Suprapubic skin (tissue), 4 donors: ENCODE measurements around the gene SEMA4A. TPM values are rescaled to one million over a fixed set of nuclear protein-coding genes. Genes with fewer than 3 reads are reported as not detected.

Experiments
- DNase-seq, 2 donors: peaks; one replicate each; pipeline ENCODE4 v3.0.0-alpha.2; 2019; ENCODE audit warnings: low spot score in 2 of 2
- H3K27ac ChIP-seq: fragments of 200-600 bp; sonication (generic); one replicate; pipeline ENCODE4 v1.5.1; 2019
- H3K27me3 ChIP-seq: fragments of 200-600 bp; sonication (generic); one replicate; pipeline ENCODE4 v1.5.1; 2019
- H3K36me3 ChIP-seq: fragments of 200-600 bp; sonication (generic); one replicate; pipeline ENCODE4 v1.5.1; 2019
- H3K4me1 ChIP-seq: fragments of 200-600 bp; sonication (generic); one replicate; pipeline ENCODE4 v1.5.1; 2019
- H3K4me3 ChIP-seq: fragments of 200-600 bp; sonication (generic); one replicate; pipeline ENCODE4 v1.5.1; 2019; ENCODE audit warnings: mild to moderate bottlenecking
- H3K9me3 ChIP-seq: fragments of 200-600 bp; sonication (generic); one replicate; pipeline ENCODE4 v1.5.1; 2019
- CTCF ChIP-seq, 2 donors: fragments of 200-600 bp in 1 of 2; fragments of 450-650 bp in 1 of 2; sonication (generic) in 1 of 2; IDR thresholded peaks; one replicate each; pipeline ENCODE4 v1.5.1; 2016 to 2019; ENCODE audit warnings: antibody characterized with exemption in 2 of 2, mild to moderate bottlenecking in 1 of 2, moderate library complexity in 1 of 2
- EP300 ChIP-seq: sonication (generic); formaldehyde crosslinking; IDR thresholded peaks from one replicate; pipeline ENCODE4 v1.6.1; 2017; ENCODE audit warnings: antibody characterized with exemption
- POLR2A ChIP-seq, 2 donors: fragments of 450-650 bp; IDR thresholded peaks; one replicate each; pipeline ENCODE4 v1.6.1; 2017; ENCODE audit warnings: antibody characterized with exemption in 2 of 2, mild to moderate bottlenecking in 2 of 2, moderate library complexity in 2 of 2
- POLR2AphosphoS5 ChIP-seq, 3 donors: sonication (generic); formaldehyde crosslinking; IDR thresholded peaks; one replicate each; pipeline ENCODE4 v1.6.1; 2017; ENCODE audit warnings: antibody characterized with exemption in 3 of 3
- WGBS: methylation state at CpG from one replicate; pipeline ENCODE4 v1.1.5; 2018; 5-methylcytosine and 5-hydroxymethylcytosine counted together
- total RNA-seq, 4 donors: library from RNA; depleted of rRNA; stranded (reverse); fragments of >200 nt; gene quantifications; one replicate each; pipeline ENCODE4 v1.1.0, GENCODE V29; 2016

The SEMA4A gene
- total RNA-seq, 4 donors from 2014 or later: 43.8 to 61.2 (median 50.2) TPM

GRCh38 chr1:156134716-156135435 is 18.5 kb upstream of the SEMA4A start:
- Histone ChIP-seq H3K27me3 (no peaks in the 10 kb centered on the region), H3K36me3 (peaks cover 96% of the 10 kb centered on the region), H3K4me1 (peaks cover 29% of the 10 kb centered on the region), H3K27ac (no peak overlapping the region), H3K4me3 (no peak overlapping the region), H3K9me3 (no peaks in the 10 kb centered on the region)
- TF ChIP-seq POLR2A (IDR thresholded peaks at IDR 0.05) (no peak), EP300 (no peak), CTCF (IDR thresholded peaks at IDR 0.05) (no peak)
- no peak for DNase-seq
- WGBS: 86% methylated on average over 12 of the region's 18 CpGs

GRCh38 chr1:156135930-156136871 is 17.2 kb upstream of the SEMA4A start:
- Histone ChIP-seq H3K36me3 (peaks cover 87% of the 10 kb centered on the region), H3K9me3 (no peaks in the 10 kb centered on the region), H3K4me3 (no peak overlapping the region)

GRCh38 chr1:156136970-156137483 is 16.4 kb upstream of the SEMA4A start:
- no peaks in the 10 kb centered on the region for H3K9me3 ChIP-seq
- 85% methylated on average over 7 of the region's 12 CpGs for WGBS
- H3K4me3 ChIP-seq: no peak overlapping the region
- no peak overlapping the region for H3K27ac ChIP-seq
- peaks cover 30% of the 10 kb centered on the region for H3K4me1 ChIP-seq
- H3K36me3 ChIP-seq: peaks cover 79% of the 10 kb centered on the region
- TF ChIP-seq POLR2AphosphoS5 (IDR thresholded peaks at IDR 0.05) (no peak), EP300 (no peak), CTCF (IDR thresholded peaks at IDR 0.05) (no peak), POLR2A (IDR thresholded peaks at IDR 0.05) (no peak)
- no peaks in the 10 kb centered on the region for H3K27me3 ChIP-seq
- no peak for DNase-seq

More at GRCh38 chr1:156135930-156136871, 17.2 kb upstream of the SEMA4A start:
- no peak for TF ChIP-seq POLR2A (IDR thresholded peaks at IDR 0.05)
- no peak for TF ChIP-seq POLR2AphosphoS5 (IDR thresholded peaks at IDR 0.05)
- no peak for TF ChIP-seq CTCF (IDR thresholded peaks at IDR 0.05)
- no peak for TF ChIP-seq EP300
- Histone ChIP-seq H3K27me3 (no peaks in the 10 kb centered on the region), H3K4me1 (peaks cover 30% of the 10 kb centered on the region), H3K27ac (no peak overlapping the region)
- WGBS: 84% methylated on average over 29 of the region's 34 CpGs
- DNase-seq: no peak

GRCh38 chr1:156138458-156138867 is 14.9 kb upstream of the SEMA4A start:
- H3K27me3 ChIP-seq: no peaks in the 10 kb centered on the region
- H3K27ac ChIP-seq: no peak overlapping the region
- no peak overlapping the region for H3K4me3 ChIP-seq
- no peaks in the 10 kb centered on the region for H3K9me3 ChIP-seq
- WGBS: 92% methylated on average over 17 of the region's 22 CpGs
- TF ChIP-seq POLR2AphosphoS5 (IDR thresholded peaks at IDR 0.05) (peak in 1 of 3 donors; percentile 42), POLR2A (IDR thresholded peaks at IDR 0.05) (no peak)
- no peak for DNase-seq
- H3K4me1 ChIP-seq: peaks cover 30% of the 10 kb centered on the region
- peaks cover 64% of the 10 kb centered on the region for H3K36me3 ChIP-seq

- Histone ChIP-seq H3K27me3 (no peaks in the 10 kb centered on the region), H3K4me3 (no peak overlapping the region), H3K36me3 (peaks cover 38% of the 10 kb centered on the region), H3K4me1 (peaks cover 34% of the 10 kb centered on the region), H3K27ac (peak overlapping the region; percentile 70), H3K9me3 (no peaks in the 10 kb centered on the region)
- 40% methylated on average over 12 of the region's 20 CpGs for WGBS
- DNase-seq: no peak
- no peak for TF ChIP-seq EP300
- TF ChIP-seq POLR2A (IDR thresholded peaks at IDR 0.05): peak in 1 of 2 donors; percentile 13
- peak in 1 of 3 donors; percentile 29 for TF ChIP-seq POLR2AphosphoS5 (IDR thresholded peaks at IDR 0.05)
- TF ChIP-seq CTCF (IDR thresholded peaks at IDR 0.05): peak; percentile 26 to 66
Measured at GRCh38 chr1:156140879-156141707, 12.3 kb upstream of the SEMA4A start.
